NCI-H2029 (cell line): ENCODE measurements around the gene DDIT4L.
"Not testable (repeated sequence)": the region's sequence is repeated elsewhere in the genome, so short reads cannot be mapped to it uniquely, and the experiment has no call there.

ENCODE experiments used
- DNase-seq: peaks from one replicate; lab custom pipeline; 2025; lab: John Stamatoyannopoulos, UW

Gene DDIT4L

GRCh38 chr4:100189820-100190642 is at the start of gene DDIT4L:
Gene DDIT4L, minus strand, starts transcription at chr4:100190468. Its CDS starts 485 bp downstream, at chr4:100189983.
- DNase-seq, result no peak

GRCh38 chr4:100240008-100240407 is 49.7 kb upstream of the DDIT4L start:
- no peak for DNase-seq

GRCh38 chr4:100224721-100225120 is 34.5 kb upstream of the DDIT4L start:
- no peak for DNase-seq

- DNase-seq, result no peak
Measured at GRCh38 chr4:100224160-100224559, 33.9 kb upstream of the DDIT4L start.

- no peak for DNase-seq
Measured at GRCh38 chr4:100208964-100209363, 18.7 kb upstream of the DDIT4L start.

GRCh38 chr4:100208459-100208858 is 18.2 kb upstream of the DDIT4L start:
- no peak for DNase-seq

GRCh38 chr4:100206850-100207249 is 16.6 kb upstream of the DDIT4L start:
- no peak for DNase-seq

- no peak for DNase-seq
Measured at GRCh38 chr4:100198061-100198460, 7.8 kb upstream of the DDIT4L start.

GRCh38 chr4:100196388-100197071 is 6.3 kb upstream of the DDIT4L start:
- not testable (repeated sequence) for DNase-seq

GRCh38 chr4:100190643-100191600 is 654 bp upstream of the DDIT4L start:
- no peak for DNase-seq

GRCh38 chr4:100188829-100189228 is 1.4 kb downstream of the DDIT4L start:
- DNase-seq, result no peak

- no peak for DNase-seq
Measured at GRCh38 chr4:100187781-100188180, 2.5 kb downstream of the DDIT4L start.

- no peak for DNase-seq
Measured at GRCh38 chr4:100184787-100185186, 5.5 kb downstream of the DDIT4L start.

GRCh38 chr4:100177855-100178254 is 12.4 kb downstream of the DDIT4L start:
- DNase-seq, result no peak

GRCh38 chr4:100177126-100177525 is 13.1 kb downstream of the DDIT4L start:
- DNase-seq, result no peak

- no peak for DNase-seq
Measured at GRCh38 chr4:100175858-100176257, 14.4 kb downstream of the DDIT4L start.

- no peak for DNase-seq
Measured at GRCh38 chr4:100174985-100175383, 15.3 kb downstream of the DDIT4L start.

- DNase-seq, result no peak
Measured at GRCh38 chr4:100170986-100171385, 19.3 kb downstream of the DDIT4L start.

- DNase-seq, result no peak
Measured at GRCh38 chr4:100169491-100170485, 20.5 kb downstream of the DDIT4L start.

- no peak for DNase-seq
Measured at GRCh38 chr4:100168521-100168920, 21.7 kb downstream of the DDIT4L start.
